ENCODE data around the gene CCDC12.
A peak's percentile ranks its signal among the peaks of the same experiment; 100 is the strongest.

Gene CCDC12

DNA sequence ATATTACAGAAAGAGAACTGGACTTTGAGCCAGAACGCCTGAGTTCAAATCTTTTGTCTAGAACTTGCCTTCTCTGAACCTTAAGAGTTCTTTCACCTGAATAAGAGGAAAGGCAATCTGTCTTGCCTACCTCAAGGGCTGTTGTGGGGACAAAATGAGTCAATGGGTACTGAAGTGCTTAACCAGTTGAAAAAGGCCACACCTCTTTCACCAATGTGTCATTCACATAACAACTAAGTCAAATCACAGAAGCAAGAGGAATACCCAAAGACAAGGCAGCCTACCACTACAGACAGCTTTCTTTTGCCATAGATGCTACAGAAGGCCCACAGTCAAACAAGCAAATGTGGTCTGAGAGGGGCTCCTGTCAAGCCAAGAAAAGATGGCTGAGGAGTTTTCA, 42.7 kb upstream of the CCDC12 start:
- Histone ChIP-seq H4K91ac (ENCODE audit: low read length) (no peak overlapping the region), H3K27ac (ENCODE audit: low read length, poor library complexity, severe bottlenecking) (no peak overlapping the region), H2BK15ac (ENCODE audit: low read depth, poor library complexity, severe bottlenecking) (no peak overlapping the region), H2BK5ac (ENCODE audit: low read depth, low read length, poor library complexity, severe bottlenecking) (no peak overlapping the region), H3K4me2 (ENCODE audit: low read length, poor library complexity, severe bottlenecking) (no peak overlapping the region), H2BK120ac (ENCODE audit: low read depth, low read length) (no peak overlapping the region), H3K9me3 (ENCODE audit: control insufficient read depth, low read length) (no peaks in the 10 kb centered on the region), H4K8ac (ENCODE audit: low read length) (no peak overlapping the region), H3K27me3 (ENCODE audit: control insufficient read depth in 1 of 2, insufficient read depth in 1 of 2, low read length in 2 of 2) (no peaks in the 10 kb centered on the region), H3K18ac (ENCODE audit: low read depth in 1 of 2, low read length in 2 of 2) (no peak overlapping the region), H2AK5ac (ENCODE audit: low read length, severe bottlenecking) (no peak overlapping the region), H2AFZ (ENCODE audit: low read depth, low read length) (no peak overlapping the region), H3K79me1 (replicated peaks; ENCODE audit: low read length, poor library complexity, severe bottlenecking) (peaks cover 27% of the 10 kb centered on the region), H3K36me3 (ENCODE audit: control insufficient read depth in 1 of 2, insufficient read depth in 2 of 2, low read depth in 1 of 2, low read length in 2 of 2) (peaks cover 7 to 58% of the 10 kb centered on the region in 2 experiments), H2BK12ac (ENCODE audit: low read length in 2 of 2) (no peak overlapping the region), H3K4me3 (ENCODE audit: insufficient read depth in 1 of 2, low read depth in 1 of 2, low read length in 2 of 2) (no peak overlapping the region), H3K4me1 (ENCODE audit: control insufficient read depth, insufficient read depth, low read depth, low read length) (peaks cover 26% of the 10 kb centered on the region), H3K14ac (ENCODE audit: low read length in 2 of 2) (no peak overlapping the region), H3K4ac (ENCODE audit: low read depth in 1 of 2, low read length in 2 of 2) (no peak overlapping the region), H3K23ac (ENCODE audit: low read length in 2 of 2) (no peak overlapping the region), H3K9ac (ENCODE audit: low read length) (no peak overlapping the region)
- no peak for DNase-seq
- WGBS = no CpG with 5 or more reads among the region's 1 CpG

DNA sequence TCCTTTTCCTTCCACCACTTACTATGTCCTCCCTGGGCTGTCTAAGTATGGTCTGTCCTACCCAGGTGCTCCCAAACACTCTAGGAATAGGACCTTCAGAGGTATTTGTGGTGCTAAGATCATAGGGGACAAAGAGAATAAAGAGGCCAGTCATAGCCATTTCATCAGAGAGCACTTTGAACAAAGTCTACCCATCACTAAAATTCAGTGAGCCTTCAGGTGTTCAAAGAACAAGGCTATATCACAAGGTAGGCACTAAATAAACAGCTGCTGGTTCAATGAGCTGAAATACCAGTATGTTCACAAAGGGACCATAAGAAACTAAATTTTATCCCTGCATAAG, 41.7 kb upstream of the CCDC12 start:
- Histone ChIP-seq H3K14ac (ENCODE audit: low read length in 2 of 2) (no peak overlapping the region), H3K4me2 (ENCODE audit: low read length, poor library complexity, severe bottlenecking) (no peak overlapping the region), H3K9ac (ENCODE audit: low read length) (no peak overlapping the region), H3K23ac (ENCODE audit: low read length in 2 of 2) (no peak overlapping the region), H2BK120ac (ENCODE audit: low read depth, low read length) (no peak overlapping the region), H2AFZ (ENCODE audit: low read depth, low read length) (no peak overlapping the region), H2AK5ac (ENCODE audit: low read length, severe bottlenecking) (no peak overlapping the region), H4K91ac (ENCODE audit: low read length) (no peak overlapping the region), H2BK15ac (ENCODE audit: low read depth, poor library complexity, severe bottlenecking) (no peak overlapping the region), H2BK12ac (ENCODE audit: low read length in 2 of 2) (no peak overlapping the region), H3K27ac (ENCODE audit: low read length, poor library complexity, severe bottlenecking) (no peak overlapping the region), H3K79me1 (replicated peaks; ENCODE audit: low read length, poor library complexity, severe bottlenecking) (peaks cover 32% of the 10 kb centered on the region), H3K4ac (ENCODE audit: low read depth in 1 of 2, low read length in 2 of 2) (no peak overlapping the region), H3K27me3 (ENCODE audit: control insufficient read depth in 1 of 2, insufficient read depth in 1 of 2, low read length in 2 of 2) (no peaks in the 10 kb centered on the region), H3K4me1 (ENCODE audit: control insufficient read depth, insufficient read depth, low read depth, low read length) (peaks cover 26% of the 10 kb centered on the region), H3K36me3 (ENCODE audit: control insufficient read depth in 1 of 2, insufficient read depth in 2 of 2, low read depth in 1 of 2, low read length in 2 of 2) (peaks cover 16 to 66% of the 10 kb centered on the region in 2 experiments), H3K18ac (ENCODE audit: low read depth in 1 of 2, low read length in 2 of 2) (no peak overlapping the region), H4K8ac (ENCODE audit: low read length) (no peak overlapping the region), H2BK5ac (ENCODE audit: low read depth, low read length, poor library complexity, severe bottlenecking) (no peak overlapping the region), H3K4me3 (ENCODE audit: insufficient read depth in 1 of 2, low read depth in 1 of 2, low read length in 2 of 2) (no peak overlapping the region), H3K9me3 (ENCODE audit: control insufficient read depth, low read length) (no peaks in the 10 kb centered on the region)
- DNase-seq = no peak

GRCh38 chr3:47017504-47018268, 41.1 kb upstream of the CCDC12 start:
- Histone ChIP-seq H2BK15ac (ENCODE audit: low read depth, poor library complexity, severe bottlenecking) (no peak overlapping the region), H3K4me3 (ENCODE audit: insufficient read depth in 1 of 2, low read depth in 1 of 2, low read length in 2 of 2) (no peak overlapping the region), H3K4ac (ENCODE audit: low read depth in 1 of 2, low read length in 2 of 2) (no peak overlapping the region), H4K8ac (ENCODE audit: low read length) (no peak overlapping the region), H3K79me1 (replicated peaks; ENCODE audit: low read length, poor library complexity, severe bottlenecking) (peaks cover 32% of the 10 kb centered on the region), H3K14ac (ENCODE audit: low read length in 2 of 2) (no peak overlapping the region), H2BK5ac (ENCODE audit: low read depth, low read length, poor library complexity, severe bottlenecking) (no peak overlapping the region), H3K4me1 (ENCODE audit: control insufficient read depth, insufficient read depth, low read depth, low read length) (peaks cover 26% of the 10 kb centered on the region), H3K36me3 (ENCODE audit: control insufficient read depth in 1 of 2, insufficient read depth in 2 of 2, low read depth in 1 of 2, low read length in 2 of 2) (peaks cover 22 to 66% of the 10 kb centered on the region in 2 experiments), H2BK120ac (ENCODE audit: low read depth, low read length) (no peak overlapping the region), H3K27ac (ENCODE audit: low read length, poor library complexity, severe bottlenecking) (peak overlapping the region; percentile 64), H4K91ac (ENCODE audit: low read length) (no peak overlapping the region), H2AFZ (ENCODE audit: low read depth, low read length) (no peak overlapping the region), H2AK5ac (ENCODE audit: low read length, severe bottlenecking) (peak overlapping the region; percentile 39), H3K9ac (ENCODE audit: low read length) (peak overlapping the region; percentile 29), H3K27me3 (ENCODE audit: control insufficient read depth in 1 of 2, insufficient read depth in 1 of 2, low read length in 2 of 2) (no peaks in the 10 kb centered on the region), H3K4me2 (ENCODE audit: low read length, poor library complexity, severe bottlenecking) (no peak overlapping the region), H3K9me3 (ENCODE audit: control insufficient read depth, low read length) (no peaks in the 10 kb centered on the region), H3K23ac (ENCODE audit: low read length in 2 of 2) (no peak overlapping the region), H3K18ac (ENCODE audit: low read depth in 1 of 2, low read length in 2 of 2) (no peak overlapping the region), H2BK12ac (ENCODE audit: low read length in 2 of 2) (no peak overlapping the region)
- DNase-seq = peak; percentile 44
- WGBS = 91% methylated on average over 4 of the region's 6 CpGs

- H2BK15ac ChIP-seq (ENCODE audit: low read depth, poor library complexity, severe bottlenecking) = no peak overlapping the region
- no peak overlapping the region for H4K91ac ChIP-seq (ENCODE audit: low read length)
- no peak overlapping the region for H2BK12ac ChIP-seq (ENCODE audit: low read length in 2 of 2)
- H2BK120ac ChIP-seq (ENCODE audit: low read depth, low read length) = no peak overlapping the region
- no peak overlapping the region for H3K4ac ChIP-seq (ENCODE audit: low read depth in 1 of 2, low read length in 2 of 2)
- no peak overlapping the region for H3K4me3 ChIP-seq (ENCODE audit: insufficient read depth in 1 of 2, low read depth in 1 of 2, low read length in 2 of 2)
- peaks cover 27 to 66% of the 10 kb centered on the region in 2 experiments for H3K36me3 ChIP-seq (ENCODE audit: control insufficient read depth in 1 of 2, insufficient read depth in 2 of 2, low read depth in 1 of 2, low read length in 2 of 2)
- no CpG with 5 or more reads among the region's 1 CpG for WGBS
- H3K27me3 ChIP-seq (ENCODE audit: control insufficient read depth in 1 of 2, insufficient read depth in 1 of 2, low read length in 2 of 2) = no peaks in the 10 kb centered on the region
- no peak overlapping the region for H2AFZ ChIP-seq (ENCODE audit: low read depth, low read length)
- H3K79me1 ChIP-seq (replicated peaks; ENCODE audit: low read length, poor library complexity, severe bottlenecking) = peaks cover 36% of the 10 kb centered on the region
- no peak overlapping the region for H3K18ac ChIP-seq (ENCODE audit: low read depth in 1 of 2, low read length in 2 of 2)
- no peak overlapping the region for H3K14ac ChIP-seq (ENCODE audit: low read length in 2 of 2)
- H3K4me2 ChIP-seq (ENCODE audit: low read length, poor library complexity, severe bottlenecking) = no peak overlapping the region
- peak overlapping the region; percentile 64 for H3K27ac ChIP-seq (ENCODE audit: low read length, poor library complexity, severe bottlenecking)
- H2AK5ac ChIP-seq (ENCODE audit: low read length, severe bottlenecking) = no peak overlapping the region
- H3K9me3 ChIP-seq (ENCODE audit: control insufficient read depth, low read length) = no peaks in the 10 kb centered on the region
- no peak overlapping the region for H3K23ac ChIP-seq (ENCODE audit: low read length in 2 of 2)
- DNase-seq = peak; percentile 80
- H3K9ac ChIP-seq (ENCODE audit: low read length) = peak overlapping the region; percentile 29
- H3K4me1 ChIP-seq (ENCODE audit: control insufficient read depth, insufficient read depth, low read depth, low read length) = peaks cover 24% of the 10 kb centered on the region
- no peak overlapping the region for H4K8ac ChIP-seq (ENCODE audit: low read length)
- H2BK5ac ChIP-seq (ENCODE audit: low read depth, low read length, poor library complexity, severe bottlenecking) = no peak overlapping the region
Measured at GRCh38 chr3:47016934-47017435, 40.4 kb upstream of the CCDC12 start.
